Muscle layer of colon (tissue), 2 donors: ENCODE results near the gene SHROOM3.

Experiments used
- H3K27ac ChIP-seq: one replicate; pipeline ENCODE4 v1.7.0; 2013; ENCODE audit warnings: low read depth, mild to moderate bottlenecking, low read length, moderate library complexity
- H3K27me3 ChIP-seq, 2 donors: one replicate each; pipeline ENCODE4 v1.7.0; 2013; ENCODE audit warnings: low read length in 2 of 2, mild to moderate bottlenecking in 2 of 2; ENCODE audit not compliant: insufficient read depth in 2 of 2, control insufficient read depth in 1 of 2
- H3K36me3 ChIP-seq: one replicate; pipeline ENCODE4 v1.7.0; 2013; ENCODE audit warnings: mild to moderate bottlenecking, low read length; ENCODE audit not compliant: insufficient read depth
- H3K4me1 ChIP-seq: one replicate; pipeline ENCODE4 v1.7.0; 2013; ENCODE audit warnings: mild to moderate bottlenecking, low read length; ENCODE audit not compliant: insufficient read depth
- H3K4me3 ChIP-seq, 2 donors: one replicate each; pipeline ENCODE4 v1.7.0; 2013; ENCODE audit warnings: low read length in 2 of 2, low read depth in 1 of 2, mild to moderate bottlenecking in 1 of 2, moderate library complexity in 1 of 2
- H3K9ac ChIP-seq: one replicate; pipeline ENCODE4 v1.7.0; 2013; ENCODE audit warnings: low read length
- H3K9me3 ChIP-seq: one replicate; pipeline ENCODE4 v1.7.0; 2013; ENCODE audit warnings: mild to moderate bottlenecking, low read length
- donor health status: abdominal sarcoma.
- donor health status: Adenocarcinoma of cecum.

SHROOM3 gene

DNA sequence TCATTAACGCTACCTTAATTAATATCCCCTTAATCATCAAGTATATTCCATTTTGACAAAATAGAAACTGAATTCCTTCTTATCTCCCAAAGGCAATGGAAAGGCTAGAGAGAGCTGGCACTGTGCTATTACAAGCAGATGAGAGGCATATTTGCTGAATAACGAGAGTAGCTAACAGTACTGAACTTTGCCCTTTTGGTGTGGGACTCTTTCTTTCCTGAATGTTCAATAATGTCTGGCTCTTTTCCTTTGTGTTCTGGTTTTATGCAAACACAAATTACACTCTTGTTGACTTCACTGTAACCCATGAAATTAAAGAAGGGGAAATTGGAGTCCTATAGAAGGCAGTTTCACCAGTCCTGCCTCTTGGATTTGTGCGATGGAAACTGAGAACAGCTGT is 63.5 kb downstream of the SHROOM3 start:
- no peak overlapping the region for H3K4me3 ChIP-seq
- no peak overlapping the region for H3K9ac ChIP-seq
- H3K4me1 ChIP-seq = no peaks in the 10 kb centered on the region
- no peaks in the 10 kb centered on the region for H3K9me3 ChIP-seq
- H3K27ac ChIP-seq = no peak overlapping the region
- H3K36me3 ChIP-seq = no peaks in the 10 kb centered on the region
- H3K27me3 ChIP-seq = no peaks in the 10 kb centered on the region

DNA sequence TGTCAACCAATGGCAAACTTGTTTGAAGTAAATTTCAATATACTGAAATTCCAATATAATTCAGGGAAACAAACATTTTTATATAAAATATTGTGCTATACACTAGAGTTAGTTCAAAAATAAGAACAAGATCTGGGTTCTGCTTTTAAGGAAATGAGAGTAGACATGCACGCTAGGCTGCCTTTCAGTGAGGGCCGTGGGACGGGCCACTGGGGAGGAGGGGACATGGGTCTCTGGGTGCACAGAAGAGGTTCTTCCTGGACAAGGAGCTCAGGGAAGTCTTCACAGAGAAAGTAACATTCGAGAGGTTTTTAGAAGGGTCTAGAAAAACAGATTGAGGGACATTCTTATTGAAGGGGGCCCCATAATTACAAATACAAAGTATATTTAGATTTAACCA is 64.4 kb downstream of the SHROOM3 start:
- no peak overlapping the region for H3K27ac ChIP-seq
- no peaks in the 10 kb centered on the region for H3K27me3 ChIP-seq
- no peaks in the 10 kb centered on the region for H3K36me3 ChIP-seq
- H3K9ac ChIP-seq = no peak overlapping the region
- no peaks in the 10 kb centered on the region for H3K4me1 ChIP-seq
- no peak overlapping the region for H3K4me3 ChIP-seq
- no peaks in the 10 kb centered on the region for H3K9me3 ChIP-seq

DNA sequence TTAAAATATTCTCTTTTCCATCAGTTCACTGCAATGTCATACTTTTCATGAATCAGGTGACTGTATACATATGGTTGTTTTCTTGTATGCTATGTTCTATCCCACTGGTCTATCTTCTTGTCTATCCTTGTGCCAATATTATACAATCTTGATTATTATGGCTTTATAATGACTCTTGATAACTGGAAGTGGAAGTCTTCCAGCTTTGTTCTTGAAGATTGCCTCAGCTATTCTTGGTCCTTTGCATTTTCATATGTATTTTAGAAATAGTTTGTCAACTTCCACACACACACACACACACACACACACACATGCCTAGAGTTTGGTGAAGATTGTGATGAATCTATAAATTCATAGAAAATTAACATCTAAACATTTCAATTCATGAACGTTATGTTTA is 67.9 kb downstream of the SHROOM3 start:
- Histone ChIP-seq H3K27ac (no peak overlapping the region), H3K9ac (no peak overlapping the region)

DNA sequence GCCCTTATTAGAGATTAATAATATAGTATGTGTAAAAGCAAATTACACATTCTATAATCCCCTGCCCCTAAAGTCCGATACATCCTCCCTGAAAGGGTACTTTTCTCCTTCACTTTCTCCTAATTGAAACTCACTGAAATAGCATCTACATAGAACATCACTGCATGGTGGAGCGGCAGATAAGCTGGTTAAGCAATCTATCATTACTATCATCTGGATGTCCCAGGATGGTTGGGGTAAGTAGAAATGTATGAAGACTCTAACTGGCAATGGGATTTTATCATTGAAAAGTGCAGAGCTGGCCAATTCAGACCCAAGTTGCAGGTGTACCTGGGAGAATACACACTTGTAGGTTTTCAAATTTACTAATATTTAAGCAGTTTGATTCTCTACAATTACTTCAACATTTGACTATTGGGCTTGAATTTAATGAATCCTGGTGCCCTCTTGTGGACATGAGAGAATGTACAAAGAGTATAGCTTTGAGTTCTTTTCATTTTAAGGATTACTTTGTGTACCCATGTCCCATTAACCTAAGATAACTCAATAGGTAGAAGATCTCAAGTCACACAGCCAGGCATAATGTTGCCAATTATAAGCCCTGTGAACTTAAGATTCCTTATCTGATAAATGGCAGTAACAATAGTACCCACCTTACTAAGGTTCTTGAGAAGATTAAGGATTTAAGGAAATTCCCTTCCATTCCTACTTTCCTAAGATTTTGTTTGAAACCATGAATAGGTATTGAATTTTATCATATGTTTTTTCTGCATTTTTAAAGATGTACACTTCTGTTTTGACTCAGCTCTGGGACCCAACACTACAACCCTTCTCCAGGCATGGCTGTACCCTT is 69.8 kb downstream of the SHROOM3 start:
- H3K9ac ChIP-seq = no peak overlapping the region
- no peaks in the 10 kb centered on the region for H3K36me3 ChIP-seq
- no peak overlapping the region for H3K4me3 ChIP-seq
- no peaks in the 10 kb centered on the region for H3K27me3 ChIP-seq
- H3K4me1 ChIP-seq = no peaks in the 10 kb centered on the region
- no peak overlapping the region for H3K27ac ChIP-seq
- no peaks in the 10 kb centered on the region for H3K9me3 ChIP-seq

More for the DNA sequence above, 67.9 kb downstream of the SHROOM3 start:
- Histone ChIP-seq H3K4me1 (no peaks in the 10 kb centered on the region), H3K36me3 (no peaks in the 10 kb centered on the region), H3K9me3 (no peaks in the 10 kb centered on the region), H3K4me3 (no peak overlapping the region), H3K27me3 (no peaks in the 10 kb centered on the region)

DNA sequence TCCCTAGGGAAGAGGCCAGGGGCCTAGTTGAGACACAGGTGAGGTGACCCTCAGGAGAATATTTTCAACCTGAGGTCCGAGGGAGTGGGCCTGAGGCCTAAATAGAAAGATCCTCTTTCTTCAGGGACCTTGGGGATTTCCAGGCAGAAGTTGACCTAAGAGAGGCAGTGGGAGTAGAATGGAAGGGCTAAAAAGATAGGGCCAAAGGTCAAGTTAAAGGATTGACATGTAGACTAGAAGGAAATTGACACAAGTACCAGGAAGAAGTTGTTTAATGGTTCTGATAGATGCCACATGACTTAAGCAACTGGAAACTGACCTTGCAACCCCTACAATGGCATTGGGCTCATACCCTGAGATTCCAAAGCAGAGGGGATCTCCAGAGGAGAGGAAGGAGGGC is 76.9 kb downstream of the SHROOM3 start:
- no peaks in the 10 kb centered on the region for H3K36me3 ChIP-seq
- H3K4me3 ChIP-seq = no peak overlapping the region
- no peaks in the 10 kb centered on the region for H3K9me3 ChIP-seq
- H3K27ac ChIP-seq = no peak overlapping the region
- no peak overlapping the region for H3K9ac ChIP-seq
- H3K27me3 ChIP-seq = no peaks in the 10 kb centered on the region
- H3K4me1 ChIP-seq = no peaks in the 10 kb centered on the region

GRCh38 chr4:76513482-76513881 is 78.5 kb downstream of the SHROOM3 start:
- no peaks in the 10 kb centered on the region for H3K27me3 ChIP-seq
- no peak overlapping the region for H3K27ac ChIP-seq
- no peak overlapping the region for H3K4me3 ChIP-seq
- H3K9me3 ChIP-seq = no peaks in the 10 kb centered on the region
- H3K9ac ChIP-seq = no peak overlapping the region
- no peaks in the 10 kb centered on the region for H3K4me1 ChIP-seq
- no peaks in the 10 kb centered on the region for H3K36me3 ChIP-seq

DNA sequence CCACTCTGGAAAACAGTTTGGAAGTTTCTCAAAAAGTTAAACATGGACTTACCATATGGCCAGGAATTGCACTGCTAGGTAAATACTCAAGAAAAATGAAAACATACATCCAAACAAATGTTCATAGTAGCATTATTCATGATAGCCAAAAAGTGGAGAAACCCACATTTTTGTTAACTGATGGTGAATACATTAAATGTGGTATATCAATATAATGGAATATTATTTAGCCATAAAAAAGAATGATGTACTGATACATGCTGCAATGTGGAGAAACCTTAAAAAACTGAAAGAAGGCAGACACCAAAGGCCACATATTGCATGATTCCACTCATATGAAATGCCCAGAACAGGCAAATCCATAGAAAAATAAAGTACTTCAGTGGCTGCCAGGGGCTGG is 79.1 kb downstream of the SHROOM3 start:
- no peaks in the 10 kb centered on the region for H3K9me3 ChIP-seq
- no peak overlapping the region for H3K27ac ChIP-seq
- H3K9ac ChIP-seq = no peak overlapping the region
- H3K4me3 ChIP-seq = no peak overlapping the region
- H3K36me3 ChIP-seq = no peaks in the 10 kb centered on the region
- no peaks in the 10 kb centered on the region for H3K4me1 ChIP-seq
- H3K27me3 ChIP-seq = no peaks in the 10 kb centered on the region

DNA sequence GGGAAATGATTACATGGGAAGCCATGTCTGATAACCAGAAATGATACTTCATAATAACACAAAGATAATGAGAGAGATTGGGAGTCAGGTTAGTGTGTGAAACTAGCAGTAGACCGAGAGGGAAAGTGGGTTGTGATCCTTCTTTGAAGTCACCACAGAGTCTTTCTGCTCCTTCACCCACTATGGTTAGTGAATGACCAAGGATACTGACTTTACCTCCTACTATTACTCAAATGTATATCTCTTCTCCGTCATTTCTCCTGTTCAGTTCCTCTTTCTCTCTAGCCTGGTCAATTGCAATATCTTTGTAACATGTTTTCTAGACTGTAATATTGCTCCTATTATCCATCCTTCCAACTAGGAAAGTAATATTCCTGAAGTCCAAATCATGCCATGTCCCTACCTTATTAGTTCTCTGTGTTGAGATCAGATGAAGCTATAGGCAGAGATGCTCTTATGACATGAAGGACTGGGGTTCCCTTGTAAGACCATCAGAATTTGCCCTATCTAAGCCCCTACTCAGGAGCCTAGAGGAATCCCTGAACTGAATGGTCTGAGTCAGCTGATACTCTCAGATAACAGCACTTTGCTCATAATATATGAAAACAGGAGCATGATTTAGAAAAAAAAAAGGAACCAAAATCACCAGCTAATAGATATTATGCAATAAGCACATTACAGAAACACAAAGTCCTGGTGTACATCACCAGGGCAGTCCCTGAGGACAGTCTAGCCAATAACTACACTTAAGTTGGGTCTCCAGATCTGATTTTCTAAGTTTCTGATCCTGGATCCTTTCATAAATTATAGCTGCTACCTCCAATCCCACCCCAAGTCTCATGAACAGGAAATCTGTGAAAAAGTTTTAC is 81.2 kb downstream of the SHROOM3 start:
- Histone ChIP-seq H3K9ac (no peak overlapping the region), H3K27ac (no peak overlapping the region), H3K9me3 (no peaks in the 10 kb centered on the region), H3K36me3 (no peaks in the 10 kb centered on the region), H3K27me3 (no peaks in the 10 kb centered on the region), H3K4me3 (no peak overlapping the region), H3K4me1 (no peaks in the 10 kb centered on the region)

DNA sequence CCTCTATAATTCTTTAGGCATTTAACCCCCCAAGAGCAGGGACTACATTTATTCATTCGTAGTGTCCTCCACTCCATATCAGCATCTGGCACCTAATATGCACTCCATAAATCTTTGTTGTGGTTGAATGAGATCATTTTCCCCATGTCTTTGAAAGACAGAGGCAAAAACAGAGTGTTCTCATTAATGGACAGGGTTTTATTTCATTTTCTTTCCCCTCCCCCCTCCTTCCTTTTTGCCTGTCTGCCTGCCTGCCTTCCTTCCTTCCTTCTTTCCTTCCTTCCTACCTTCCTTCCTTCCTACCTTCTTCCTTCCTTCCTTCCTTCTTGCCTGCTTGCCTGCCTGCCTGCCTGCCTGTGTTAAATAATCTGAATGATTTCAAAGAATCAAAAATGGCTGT is 83.2 kb downstream of the SHROOM3 start:
- H3K36me3 ChIP-seq = no peaks in the 10 kb centered on the region
- H3K27ac ChIP-seq = no peak overlapping the region
- no peak overlapping the region for H3K4me3 ChIP-seq
- no peaks in the 10 kb centered on the region for H3K27me3 ChIP-seq
- H3K9me3 ChIP-seq = no peaks in the 10 kb centered on the region
- H3K4me1 ChIP-seq = no peaks in the 10 kb centered on the region
- no peak overlapping the region for H3K9ac ChIP-seq

DNA sequence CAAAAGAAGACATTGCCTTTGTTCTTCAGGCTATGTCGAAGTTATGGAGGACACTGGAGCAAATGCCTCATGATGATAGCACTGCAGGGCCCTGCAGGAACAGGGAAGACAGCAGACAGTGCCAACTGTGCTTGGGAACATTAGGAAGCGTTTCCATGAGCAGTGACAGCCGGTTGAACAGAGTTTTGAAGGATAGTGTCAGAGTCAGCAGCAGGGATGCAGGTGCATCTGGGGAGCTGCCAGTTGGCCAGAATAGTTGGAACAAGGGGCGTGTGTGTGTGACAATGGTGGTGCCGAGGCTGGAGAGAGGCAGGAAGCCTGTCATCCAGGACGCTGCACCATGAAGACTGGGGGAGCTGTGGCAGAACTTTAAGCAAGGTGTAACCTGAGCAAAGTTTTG is 88.6 kb downstream of the SHROOM3 start:
- Histone ChIP-seq H3K4me3 (no peak overlapping the region), H3K9me3 (no peaks in the 10 kb centered on the region), H3K4me1 (no peaks in the 10 kb centered on the region), H3K9ac (no peak overlapping the region), H3K27ac (no peak overlapping the region), H3K27me3 (no peaks in the 10 kb centered on the region), H3K36me3 (no peaks in the 10 kb centered on the region)

DNA sequence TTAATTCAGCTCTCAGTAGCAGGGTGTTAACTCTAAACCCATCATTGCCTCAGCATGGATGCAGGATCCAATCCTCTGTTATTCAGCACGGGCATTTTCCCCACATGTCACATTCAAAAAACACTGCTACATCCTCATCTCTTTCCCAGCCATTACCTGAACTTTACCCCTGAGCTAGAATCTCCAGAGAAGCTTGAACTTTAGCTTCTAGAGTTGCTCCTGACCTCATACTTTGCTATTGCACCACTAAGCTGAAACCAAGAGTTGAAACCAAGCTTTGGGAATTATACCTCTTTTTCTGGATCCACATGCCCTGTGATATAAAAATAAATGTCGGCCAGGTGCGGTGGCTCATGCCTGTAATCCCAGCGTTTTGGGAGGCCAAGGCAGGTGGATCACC is 90.7 kb downstream of the SHROOM3 start:
- Histone ChIP-seq H3K9ac (no peak overlapping the region), H3K4me3 (no peak overlapping the region), H3K9me3 (no peaks in the 10 kb centered on the region), H3K4me1 (no peaks in the 10 kb centered on the region), H3K27ac (no peak overlapping the region), H3K27me3 (no peaks in the 10 kb centered on the region), H3K36me3 (no peaks in the 10 kb centered on the region)
